ENCODE data around the gene ATRNL1.

ATRNL1 gene

DNA sequence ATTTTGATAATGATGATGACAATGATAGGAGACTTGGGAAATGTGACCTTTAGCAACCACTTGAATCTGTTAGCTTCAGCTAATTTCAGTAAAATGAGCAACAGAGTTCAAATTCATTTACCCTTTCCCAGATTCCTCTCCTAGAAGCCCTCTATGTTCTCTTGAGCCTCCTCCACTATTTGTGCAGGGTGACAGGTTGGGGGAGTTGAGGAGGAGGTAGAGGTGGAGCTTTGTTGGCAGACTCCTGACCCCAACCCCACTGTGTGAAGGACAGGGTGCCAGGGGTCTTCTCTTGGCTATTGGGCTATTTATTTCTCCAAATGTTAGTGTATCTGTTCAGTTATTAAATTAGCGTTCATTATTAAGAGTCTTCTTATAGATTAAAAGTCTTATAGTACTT lies 757.5 kb downstream of the ATRNL1 start:
- no peak for DNase-seq (ENCODE audit: low read depth, low spot score)
- no peak overlapping the region for H3K4me3 ChIP-seq (ENCODE audit: low read length)

DNA sequence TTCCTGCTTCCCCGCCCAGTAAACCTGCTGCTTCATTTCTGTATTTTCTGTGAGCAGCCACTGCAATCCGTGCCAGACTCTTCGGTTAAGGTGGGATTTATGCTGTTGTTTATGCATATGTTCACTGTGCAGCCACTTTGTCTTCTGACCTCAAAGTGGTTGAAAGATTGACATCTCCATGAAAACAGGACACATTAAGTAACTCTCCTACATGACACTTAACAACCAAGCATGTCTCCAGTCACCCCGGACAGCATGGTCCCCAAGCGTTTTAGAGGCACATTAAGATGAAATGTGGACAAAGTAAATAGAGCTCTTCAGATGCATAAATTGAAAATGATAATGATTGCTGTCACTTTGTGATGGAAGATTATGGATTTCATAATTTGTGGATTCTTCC lies 758.5 kb downstream of the ATRNL1 start:
- DNase-seq (ENCODE audit: low read depth, low spot score), result no peak
- no peak overlapping the region for H3K4me3 ChIP-seq (ENCODE audit: low read length)

GRCh38 chr10:115854740-115855435 lies 761.7 kb downstream of the ATRNL1 start:
- H3K4me3 ChIP-seq (ENCODE audit: low read length), result no peak overlapping the region
- DNase-seq (ENCODE audit: low read depth, low spot score), result no peak

DNA sequence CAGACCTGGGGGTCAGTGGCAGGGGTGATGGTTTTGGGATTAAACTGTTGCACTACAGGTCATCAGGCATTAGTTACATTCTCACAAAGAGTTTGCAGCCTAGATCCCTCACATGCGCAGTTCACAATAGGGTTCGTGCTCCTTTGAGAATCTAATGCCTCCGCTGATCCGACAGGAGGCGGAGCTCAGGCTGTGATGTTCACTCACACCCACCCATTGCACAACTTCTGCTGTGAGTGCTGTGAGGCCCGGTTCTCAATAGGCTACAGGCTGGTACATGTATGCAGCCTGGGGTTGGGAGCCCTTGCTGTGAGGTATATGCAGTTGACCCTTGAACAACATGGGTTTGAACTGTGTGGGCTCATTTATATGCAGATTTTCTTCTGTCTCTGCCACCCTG lies 763.4 kb downstream of the ATRNL1 start:
- no peak overlapping the region for H3K4me3 ChIP-seq (ENCODE audit: low read length)
- DNase-seq (ENCODE audit: low read depth, low spot score), result no peak

GRCh38 chr10:115857856-115858255 lies 764.7 kb downstream of the ATRNL1 start:
- H3K4me3 ChIP-seq (ENCODE audit: low read length), result no peak overlapping the region
- DNase-seq (ENCODE audit: low read depth, low spot score), result no peak

DNA sequence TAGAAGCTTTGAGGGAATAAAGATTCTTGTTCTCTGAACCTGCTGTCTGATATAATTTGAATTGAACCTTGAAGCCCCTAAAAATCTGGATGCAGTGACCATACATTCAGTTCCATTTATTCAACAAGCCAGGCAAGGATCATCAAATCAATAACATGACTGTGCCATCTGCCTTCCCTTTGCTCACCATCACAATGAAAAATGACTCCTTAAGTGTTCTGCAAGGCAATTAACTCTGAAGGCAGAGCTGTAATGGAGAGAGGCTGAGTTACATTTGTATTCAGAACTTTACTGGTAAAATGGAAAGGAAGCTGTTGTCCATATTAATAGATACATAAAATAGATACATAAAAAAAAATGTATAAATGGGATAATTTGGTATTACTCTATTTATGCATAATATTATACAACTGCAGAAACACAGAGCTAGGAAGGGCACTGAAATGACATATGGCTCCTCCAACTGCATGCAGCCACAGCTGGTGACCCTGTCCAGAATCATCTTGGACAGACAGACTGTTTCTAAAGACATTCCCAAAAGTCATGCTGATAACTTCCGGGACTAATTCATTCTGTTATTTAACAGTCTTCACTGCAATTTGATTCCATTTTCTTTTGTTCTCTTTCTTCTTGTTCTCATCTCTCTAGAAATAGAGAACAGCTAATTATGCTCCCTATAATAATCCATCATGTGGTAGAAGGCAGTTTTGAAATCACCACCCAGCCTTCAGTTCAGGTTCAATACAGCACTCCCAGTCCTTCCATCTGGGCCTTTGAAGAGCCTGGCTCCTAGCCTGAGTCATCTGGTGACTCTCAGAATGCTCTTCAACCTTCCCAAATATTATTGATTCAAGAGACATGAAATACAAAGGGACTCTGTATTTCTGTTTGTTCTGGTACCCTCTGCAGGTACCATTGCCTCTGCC lies 767.3 kb downstream of the ATRNL1 start:
- DNase-seq (ENCODE audit: low read depth, low spot score), result no peak
- no peak overlapping the region for H3K4me3 ChIP-seq (ENCODE audit: low read length)

DNA sequence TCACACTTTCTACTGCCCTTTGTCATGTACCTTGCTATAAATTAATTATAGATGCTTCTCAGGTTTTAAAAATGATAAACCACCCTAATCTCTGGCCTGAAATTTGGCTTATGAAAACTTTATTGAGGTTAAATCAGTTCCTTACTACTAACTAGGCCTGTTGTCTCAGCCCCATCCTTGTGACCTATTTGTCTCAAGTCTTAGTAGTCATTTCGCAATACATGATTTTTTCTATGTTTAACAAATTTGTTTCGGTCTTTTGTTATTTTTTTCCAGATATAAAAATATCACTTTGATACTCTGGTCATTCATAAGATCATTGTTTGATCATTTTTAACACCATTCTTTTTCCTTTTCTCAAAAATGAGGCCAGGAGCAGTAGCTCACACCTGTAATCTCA lies 768.3 kb downstream of the ATRNL1 start:
- no peak overlapping the region for H3K4me3 ChIP-seq (ENCODE audit: low read length)
- no peak for DNase-seq (ENCODE audit: low read depth, low spot score)

GRCh38 chr10:115861864-115862263 lies 768.7 kb downstream of the ATRNL1 start:
- no peak for DNase-seq (ENCODE audit: low read depth, low spot score)
- H3K4me3 ChIP-seq (ENCODE audit: low read length), result no peak overlapping the region

DNA sequence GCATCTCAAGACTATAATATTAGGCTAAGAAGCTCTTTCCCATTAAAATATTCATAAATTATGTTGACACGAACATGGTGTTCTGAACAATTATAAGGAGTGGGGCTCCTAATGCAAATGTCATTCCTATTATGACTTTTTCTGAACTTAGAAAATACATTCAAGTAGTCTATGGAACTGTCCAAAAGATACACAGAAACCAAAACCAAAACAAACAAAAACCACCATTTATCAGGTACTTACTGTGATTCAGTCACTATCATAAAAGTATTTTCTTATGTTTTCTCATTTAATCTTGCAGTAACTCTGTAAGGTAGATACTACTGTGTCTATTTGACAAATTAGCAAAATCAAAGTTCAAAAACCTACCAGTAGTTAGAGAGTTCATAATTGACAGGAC lies 773.0 kb downstream of the ATRNL1 start:
- H3K4me3 ChIP-seq (ENCODE audit: low read length), result no peak overlapping the region

GRCh38 chr10:115866691-115867090 lies 773.5 kb downstream of the ATRNL1 start:
- DNase-seq (ENCODE audit: low read depth, low spot score), result no peak
- no peak overlapping the region for H3K4me3 ChIP-seq (ENCODE audit: low read length)

More for the DNA sequence above, 773.0 kb downstream of the ATRNL1 start:
- DNase-seq (ENCODE audit: low read depth, low spot score), result no peak

DNA sequence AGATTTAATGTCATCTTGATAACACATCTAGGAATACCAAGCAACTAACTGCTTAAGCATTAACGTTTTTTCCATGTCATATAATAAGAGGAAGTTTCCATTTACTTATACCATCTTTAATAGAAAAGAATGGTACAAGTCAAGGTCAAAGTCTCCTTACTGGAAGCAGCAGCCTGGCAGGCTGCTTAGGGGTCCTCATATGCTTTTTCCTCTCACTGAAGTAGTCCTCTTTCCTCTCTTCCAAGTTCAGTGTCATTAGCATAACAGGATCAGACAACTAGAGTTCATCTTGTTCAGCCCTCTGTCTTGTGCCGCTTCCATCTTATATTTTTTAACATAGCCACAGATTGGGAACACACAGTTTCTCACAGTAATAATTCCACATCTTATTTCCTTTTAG lies 774.1 kb downstream of the ATRNL1 start:
- no peak for DNase-seq (ENCODE audit: low read depth, low spot score)
- H3K4me3 ChIP-seq (ENCODE audit: low read length), result no peak overlapping the region

GRCh38 chr10:115871855-115872254 lies 778.7 kb downstream of the ATRNL1 start:
- no peak for DNase-seq (ENCODE audit: low read depth, low spot score)
- H3K4me3 ChIP-seq (ENCODE audit: low read length), result no peak overlapping the region

DNA sequence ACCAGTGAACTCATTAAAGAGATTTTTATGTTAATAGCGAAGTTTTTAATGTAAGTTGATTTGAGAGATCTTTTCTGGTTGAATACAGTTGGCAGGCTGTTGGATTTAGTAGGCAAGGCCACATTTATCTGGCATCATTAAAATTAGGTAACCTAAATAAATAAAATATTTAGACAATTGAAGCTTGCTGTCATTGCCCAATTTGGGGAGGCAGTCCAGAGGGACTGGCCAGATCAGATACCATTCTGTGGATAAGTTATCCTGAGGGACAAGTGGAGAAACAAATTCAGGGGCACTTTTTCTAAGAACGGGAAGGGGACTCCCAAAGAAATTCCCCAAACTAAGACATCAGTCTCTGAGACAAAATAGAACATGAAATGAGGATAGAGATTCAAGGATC lies 782.0 kb downstream of the ATRNL1 start:
- no peak overlapping the region for H3K4me3 ChIP-seq (ENCODE audit: low read length)
- DNase-seq (ENCODE audit: low read depth, low spot score), result no peak

DNA sequence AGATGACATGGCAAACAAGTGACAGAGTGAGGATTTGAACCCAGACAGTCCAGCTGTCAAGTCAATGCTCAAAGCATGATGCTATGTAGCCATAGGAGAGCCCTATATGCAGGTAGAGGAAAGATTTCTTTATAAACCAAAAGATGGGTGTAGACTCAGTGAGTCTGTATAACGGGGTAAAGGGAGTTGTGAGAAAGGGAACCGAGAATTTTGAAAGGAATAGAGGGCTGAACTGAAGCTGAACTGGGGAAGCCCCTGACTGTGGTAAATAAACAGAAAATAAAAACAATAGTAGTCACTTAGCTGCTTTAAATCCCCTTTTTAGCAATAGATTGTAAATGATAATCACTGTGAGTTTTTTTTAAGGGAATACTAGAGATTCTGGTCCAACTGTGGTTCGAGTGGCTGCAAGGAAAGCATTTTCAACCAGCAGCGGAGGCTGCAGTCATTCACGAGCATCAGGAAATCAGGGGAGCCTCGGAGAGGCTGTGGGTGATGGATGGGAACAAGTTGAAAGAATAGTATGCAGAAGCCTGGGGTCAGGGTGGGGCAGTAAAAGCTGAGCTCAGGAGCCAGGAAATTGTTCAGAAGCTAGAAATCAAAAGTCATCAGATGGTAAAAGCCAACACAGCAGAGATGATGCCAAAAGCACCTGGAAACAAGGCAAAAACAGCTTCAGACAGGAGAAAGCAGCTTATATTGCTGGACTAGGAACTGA lies 786.4 kb downstream of the ATRNL1 start:
- no peak overlapping the region for H3K4me3 ChIP-seq (ENCODE audit: low read length)
- no peak for DNase-seq (ENCODE audit: low read depth, low spot score)

DNA sequence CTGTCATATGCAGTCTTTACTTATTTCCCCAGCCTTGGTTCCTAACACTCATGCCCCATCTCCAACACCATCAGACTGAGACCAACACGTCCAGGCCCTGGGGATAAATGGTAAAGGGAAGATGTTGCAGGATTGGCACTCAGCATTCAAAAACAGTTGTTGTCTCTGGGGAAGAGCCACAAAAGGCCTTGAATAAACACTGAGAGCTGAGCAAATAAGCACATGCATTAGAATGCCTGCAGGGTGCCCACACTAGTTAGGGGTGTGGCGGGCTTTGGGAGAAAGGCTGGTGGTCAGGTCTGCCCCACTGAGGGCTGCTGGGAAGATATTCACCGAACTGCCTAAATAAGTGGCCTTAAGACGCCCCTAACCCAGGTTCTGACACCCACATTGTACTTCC lies 788.9 kb downstream of the ATRNL1 start:
- no peak for DNase-seq (ENCODE audit: low read depth, low spot score)
- H3K4me3 ChIP-seq (ENCODE audit: low read length), result no peak overlapping the region

- no peak for DNase-seq (ENCODE audit: low read depth, low spot score)
- H3K4me3 ChIP-seq (ENCODE audit: low read length), result no peak overlapping the region
Observed at GRCh38 chr10:115883372-115883771, 790.2 kb downstream of the ATRNL1 start.

DNA sequence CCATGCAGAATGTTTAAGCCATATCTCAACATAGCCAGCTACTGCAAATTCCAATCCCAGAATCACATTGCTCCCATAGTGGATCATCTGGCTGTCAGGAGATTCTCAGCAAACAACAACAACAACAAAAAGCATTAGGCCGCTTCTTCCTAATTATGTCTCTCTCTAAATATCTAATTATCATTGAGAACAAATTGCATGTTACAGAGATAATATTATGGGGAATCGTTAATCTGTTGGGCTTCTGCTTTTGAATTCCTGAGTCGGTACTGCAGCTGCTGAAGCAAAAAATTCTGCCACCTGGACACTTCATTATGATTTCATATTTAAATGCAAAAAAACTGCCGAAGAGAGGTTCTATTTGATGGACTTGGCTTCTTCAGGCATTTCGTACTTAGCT lies 791.2 kb downstream of the ATRNL1 start:
- DNase-seq (ENCODE audit: low read depth, low spot score), result no peak
- H3K4me3 ChIP-seq (ENCODE audit: low read length), result no peak overlapping the region

GRCh38 chr10:115895166-115895565 lies 802.0 kb downstream of the ATRNL1 start:
- no peak for DNase-seq (ENCODE audit: low read depth, low spot score)
- H3K4me3 ChIP-seq (ENCODE audit: low read length), result no peak overlapping the region

DNA sequence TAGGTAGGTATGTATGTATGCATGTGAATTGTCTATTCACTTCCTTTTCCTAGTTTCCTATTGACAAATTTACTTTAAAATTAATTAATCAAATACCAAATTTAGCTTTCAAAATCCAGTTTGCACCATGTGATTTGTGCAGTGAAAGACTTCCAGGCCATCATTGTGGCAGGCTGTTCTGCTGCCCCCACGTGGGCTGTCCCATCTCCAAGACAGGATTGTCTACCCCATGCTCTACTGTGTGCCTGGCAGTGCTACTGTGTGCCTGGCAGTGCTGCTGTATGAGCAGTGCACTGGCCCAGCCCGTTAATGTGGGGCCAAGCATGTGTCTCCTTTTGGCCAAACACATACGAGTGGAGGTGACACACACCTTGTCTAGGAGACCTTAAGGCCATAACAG lies 805.1 kb downstream of the ATRNL1 start:
- no peak for DNase-seq (ENCODE audit: low read depth, low spot score)
- no peak overlapping the region for H3K4me3 ChIP-seq (ENCODE audit: low read length)

DNA sequence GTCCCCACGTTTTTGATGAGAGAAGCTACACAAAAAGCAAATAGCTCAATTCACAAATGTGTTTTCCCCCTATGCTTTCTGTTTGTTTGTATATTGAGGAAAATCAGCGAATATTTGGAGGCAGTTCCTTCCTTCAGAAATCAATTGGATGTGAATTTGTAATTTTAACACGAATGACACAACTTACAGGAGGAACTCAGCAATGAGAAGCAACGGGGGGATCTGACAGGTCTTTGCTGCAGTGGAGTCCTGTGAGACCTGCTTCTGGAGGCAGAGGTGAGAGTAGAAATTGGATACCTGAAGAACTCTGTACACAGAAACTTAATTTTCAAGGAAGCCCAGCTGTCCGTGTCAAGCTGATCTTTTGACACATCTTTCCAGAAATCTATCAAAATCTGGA lies 809.4 kb downstream of the ATRNL1 start:
- DNase-seq (ENCODE audit: low read depth, low spot score), result no peak
- H3K4me3 ChIP-seq (ENCODE audit: low read length), result no peak overlapping the region

Data from Jurkat, Clone E6-1 (cell line).